ENCODE results near the gene CCDC157. TPM values are rescaled to one million over a fixed set of nuclear protein-coding genes. Genes with fewer than 3 reads are reported as not detected.

The CCDC157 gene
- total RNA-seq, 4 donors from 2014 or later = 1.0 to 10.5 (median 5.2) TPM

DNA sequence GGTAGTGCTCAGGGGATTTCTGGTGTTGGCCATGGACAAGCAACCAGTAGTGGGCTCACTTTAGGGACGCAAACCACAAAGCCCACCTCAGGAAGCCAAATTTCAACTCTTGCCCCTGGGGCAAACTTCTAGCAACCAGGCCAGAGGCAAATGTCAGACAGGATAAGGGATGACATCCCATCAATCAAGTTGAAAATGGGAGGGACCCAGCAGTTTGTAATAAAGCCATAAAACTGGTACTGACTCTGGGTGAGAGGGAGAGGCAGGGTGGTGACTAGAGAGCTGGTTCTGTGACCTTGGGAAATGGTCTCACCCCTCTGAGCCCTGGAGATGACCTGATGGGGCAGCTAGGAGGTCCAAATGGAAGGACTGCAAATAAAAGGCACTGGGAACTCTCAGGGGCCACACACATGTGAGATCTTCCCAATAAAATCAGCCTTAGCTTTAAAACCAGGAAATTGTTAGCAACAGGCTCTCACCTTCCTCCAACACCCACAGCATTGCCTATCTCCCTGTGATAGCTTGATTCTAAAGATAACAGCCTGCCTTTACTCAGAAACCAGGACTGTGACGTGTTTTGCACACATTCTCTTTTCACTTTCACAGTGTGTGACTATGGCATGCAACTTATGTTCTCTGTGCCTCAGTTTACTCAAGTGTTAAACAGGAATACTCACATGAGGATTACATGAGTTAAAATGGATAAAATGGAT is 23.7 kb upstream of the CCDC157 start:
- H3K4me1 ChIP-seq = peaks cover 0 to 16% (median 5%) of the 10 kb centered on the region in 4 donors
- no peaks in the 10 kb centered on the region for H3K27me3 ChIP-seq
- H3K36me3 ChIP-seq = peaks cover 11 to 79% (median 50%) of the 10 kb centered on the region in 3 donors
- no peak for DNase-seq (ENCODE audit: low spot score in 2 of 2)
- peak overlapping the region in 3 of 4 donors; percentile 31 to 60 (median 55) for H3K27ac ChIP-seq
- 70 to 77% methylated on average over 2 of the region's 2 CpGs for WGBS, 2 donors
- no peak overlapping the region for H3K4me3 ChIP-seq
- no peaks in the 10 kb centered on the region for H3K9me3 ChIP-seq
- TF ChIP-seq, protein P1, sequence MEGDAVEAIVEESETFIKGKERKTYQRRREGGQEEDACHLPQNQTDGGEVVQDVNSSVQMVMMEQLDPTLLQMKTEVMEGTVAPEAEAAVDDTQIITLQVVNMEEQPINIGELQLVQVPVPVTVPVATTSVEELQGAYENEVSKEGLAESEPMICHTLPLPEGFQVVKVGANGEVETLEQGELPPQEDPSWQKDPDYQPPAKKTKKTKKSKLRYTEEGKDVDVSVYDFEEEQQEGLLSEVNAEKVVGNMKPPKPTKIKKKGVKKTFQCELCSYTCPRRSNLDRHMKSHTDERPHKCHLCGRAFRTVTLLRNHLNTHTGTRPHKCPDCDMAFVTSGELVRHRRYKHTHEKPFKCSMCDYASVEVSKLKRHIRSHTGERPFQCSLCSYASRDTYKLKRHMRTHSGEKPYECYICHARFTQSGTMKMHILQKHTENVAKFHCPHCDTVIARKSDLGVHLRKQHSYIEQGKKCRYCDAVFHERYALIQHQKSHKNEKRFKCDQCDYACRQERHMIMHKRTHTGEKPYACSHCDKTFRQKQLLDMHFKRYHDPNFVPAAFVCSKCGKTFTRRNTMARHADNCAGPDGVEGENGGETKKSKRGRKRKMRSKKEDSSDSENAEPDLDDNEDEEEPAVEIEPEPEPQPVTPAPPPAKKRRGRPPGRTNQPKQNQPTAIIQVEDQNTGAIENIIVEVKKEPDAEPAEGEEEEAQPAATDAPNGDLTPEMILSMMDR (IDR thresholded peaks at IDR 0.05) = no peak
- TF ChIP-seq POLR2A (IDR thresholded peaks at IDR 0.05) (no peak), EP300 (IDR thresholded peaks at IDR 0.05) (no peak)

DNA sequence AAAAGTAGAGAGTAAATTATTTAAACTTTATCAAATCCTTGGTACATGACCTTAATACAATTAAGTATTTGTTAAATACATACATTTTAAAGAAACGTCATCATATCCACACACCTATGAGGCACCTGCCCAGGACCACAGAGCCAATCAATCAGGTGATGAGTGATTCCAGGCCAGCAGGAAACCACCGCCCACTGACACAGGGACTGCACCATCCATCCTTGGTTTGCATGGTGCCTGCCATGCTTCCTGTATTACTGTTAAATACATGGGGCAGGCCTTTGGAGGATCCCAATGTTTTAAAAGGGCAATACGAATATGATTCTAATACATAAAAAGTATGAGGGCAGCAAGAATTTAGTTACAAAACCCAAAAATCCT is 23.1 kb upstream of the CCDC157 start:
- Histone ChIP-seq H3K4me3 (no peak overlapping the region), H3K27me3 (no peaks in the 10 kb centered on the region), H3K36me3 (peaks cover 11 to 81% (median 53%) of the 10 kb centered on the region in 3 donors), H3K9me3 (no peaks in the 10 kb centered on the region), H3K4me1 (peaks cover 0 to 20% (median 5%) of the 10 kb centered on the region in 4 donors), H3K27ac (no peak overlapping the region)
- no peak for TF ChIP-seq POLR2A (IDR thresholded peaks at IDR 0.05)
- TF ChIP-seq, protein P1 (IDR thresholded peaks at IDR 0.05) = no peak
- TF ChIP-seq EP300 (IDR thresholded peaks at IDR 0.05) = no peak
- no peak for DNase-seq (ENCODE audit: low spot score in 2 of 2)
- 76 to 85% methylated on average over 3 of the region's 3 CpGs for WGBS, 2 donors

GRCh38 chr22:30334646-30335045 is 22.2 kb upstream of the CCDC157 start:
- no peak for TF ChIP-seq POLR2A (IDR thresholded peaks at IDR 0.05)
- TF ChIP-seq, protein P1 (IDR thresholded peaks at IDR 0.05) = no peak
- TF ChIP-seq EP300 (IDR thresholded peaks at IDR 0.05) = no peak
- Histone ChIP-seq H3K9me3 (no peaks in the 10 kb centered on the region), H3K4me1 (peaks cover 0 to 30% (median 5%) of the 10 kb centered on the region in 4 donors), H3K36me3 (peaks cover 16 to 90% (median 62%) of the 10 kb centered on the region in 3 donors), H3K4me3 (no peak overlapping the region), H3K27me3 (no peaks in the 10 kb centered on the region), H3K27ac (no peak overlapping the region)
- DNase-seq (ENCODE audit: low spot score in 2 of 2) = no peak
- WGBS, 2 donors = 85 to 94% methylated on average over 4 of the region's 4 CpGs

- no peaks in the 10 kb centered on the region for H3K9me3 ChIP-seq
- no peak overlapping the region for H3K4me3 ChIP-seq
- WGBS, 2 donors = 91 to 100% methylated on average over 1 of the region's 1 CpG
- no peak overlapping the region for H3K27ac ChIP-seq
- no peak for DNase-seq (ENCODE audit: low spot score in 2 of 2)
- H3K36me3 ChIP-seq = peaks cover 18 to 96% (median 67%) of the 10 kb centered on the region in 3 donors
- TF ChIP-seq, protein P1 (IDR thresholded peaks at IDR 0.05) = no peak
- no peaks in the 10 kb centered on the region for H3K27me3 ChIP-seq
- H3K4me1 ChIP-seq = peaks cover 0 to 36% (median 10%) of the 10 kb centered on the region in 4 donors
Observed at GRCh38 chr22:30335236-30335635, 21.6 kb upstream of the CCDC157 start.

DNA sequence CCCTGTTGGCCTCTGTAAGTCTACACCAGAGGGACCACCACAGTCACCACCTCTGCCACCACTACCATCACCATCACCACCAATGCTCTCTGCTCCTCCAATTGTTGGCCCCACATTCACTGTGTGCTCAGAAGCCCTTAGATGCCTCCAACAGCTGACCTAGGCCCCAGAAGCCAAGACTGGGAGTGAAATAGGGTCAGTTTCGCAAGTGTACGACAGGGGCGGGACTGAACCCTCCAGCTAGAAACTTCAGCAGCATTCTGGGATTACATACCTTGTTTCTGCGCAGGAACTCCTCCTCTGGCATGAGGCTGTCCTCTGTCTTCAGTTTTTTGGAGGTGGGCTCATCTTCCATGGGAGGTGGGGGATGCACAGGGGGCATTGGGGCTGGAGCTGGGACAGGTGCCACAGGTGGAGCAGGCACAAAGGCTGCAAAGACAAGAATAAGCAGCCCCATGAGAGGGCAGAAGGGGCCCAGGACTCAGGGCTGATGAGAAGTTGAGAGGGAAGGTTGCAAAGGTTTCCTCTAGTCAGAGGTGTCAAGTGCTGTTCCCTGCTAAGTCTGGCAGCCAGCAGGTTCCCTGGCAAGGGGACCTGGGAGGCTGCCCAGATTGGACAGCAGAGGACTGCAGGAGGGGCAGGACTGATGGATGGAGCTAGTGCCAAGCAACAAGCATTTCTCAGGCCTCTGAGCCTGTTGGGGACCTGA is 19.9 kb upstream of the CCDC157 start:
- Histone ChIP-seq H3K9me3 (no peaks in the 10 kb centered on the region), H3K36me3 (peaks cover 15 to 99% (median 82%) of the 10 kb centered on the region in 3 donors), H3K27me3 (no peaks in the 10 kb centered on the region), H3K27ac (no peak overlapping the region), H3K4me1 (peaks cover 0 to 50% (median 19%) of the 10 kb centered on the region in 4 donors), H3K4me3 (no peak overlapping the region)
- DNase-seq (ENCODE audit: low spot score in 2 of 2) = no peak
- 92 to 98% methylated on average over 4 of the region's 4 CpGs for WGBS, 2 donors
- TF ChIP-seq, protein P1 (IDR thresholded peaks at IDR 0.05) = no peak
- TF ChIP-seq EP300 (IDR thresholded peaks at IDR 0.05) (no peak), POLR2A (IDR thresholded peaks at IDR 0.05) (no peak)
